T-helper 2 cell treated with Interferon-gamma antibody and Interleukin-4, amounts not matched to agents 100 ng/mL and 5 ng/mL, for 36 hours (primary cell): Measurements from ENCODE around the gene PSMA2. TPM values are rescaled to one million over a fixed set of nuclear protein-coding genes. Genes with fewer than 3 reads are reported as not detected.

Experiments
- intact Hi-C: fragments of 100-400 bp; cut with micrococcal nuclease; formaldehyde crosslinking; loops from one replicate; pipeline ENCODE4 v1.15.1; 2023
- total RNA-seq: library from RNA; stranded (reverse); gene quantifications from 2 replicates; pipeline ENCODE4 v1.2.3, GENCODE V29; 2022

PSMA2 gene
- total RNA-seq, 1 donor from 2014 or later = 154 TPM

DNA sequence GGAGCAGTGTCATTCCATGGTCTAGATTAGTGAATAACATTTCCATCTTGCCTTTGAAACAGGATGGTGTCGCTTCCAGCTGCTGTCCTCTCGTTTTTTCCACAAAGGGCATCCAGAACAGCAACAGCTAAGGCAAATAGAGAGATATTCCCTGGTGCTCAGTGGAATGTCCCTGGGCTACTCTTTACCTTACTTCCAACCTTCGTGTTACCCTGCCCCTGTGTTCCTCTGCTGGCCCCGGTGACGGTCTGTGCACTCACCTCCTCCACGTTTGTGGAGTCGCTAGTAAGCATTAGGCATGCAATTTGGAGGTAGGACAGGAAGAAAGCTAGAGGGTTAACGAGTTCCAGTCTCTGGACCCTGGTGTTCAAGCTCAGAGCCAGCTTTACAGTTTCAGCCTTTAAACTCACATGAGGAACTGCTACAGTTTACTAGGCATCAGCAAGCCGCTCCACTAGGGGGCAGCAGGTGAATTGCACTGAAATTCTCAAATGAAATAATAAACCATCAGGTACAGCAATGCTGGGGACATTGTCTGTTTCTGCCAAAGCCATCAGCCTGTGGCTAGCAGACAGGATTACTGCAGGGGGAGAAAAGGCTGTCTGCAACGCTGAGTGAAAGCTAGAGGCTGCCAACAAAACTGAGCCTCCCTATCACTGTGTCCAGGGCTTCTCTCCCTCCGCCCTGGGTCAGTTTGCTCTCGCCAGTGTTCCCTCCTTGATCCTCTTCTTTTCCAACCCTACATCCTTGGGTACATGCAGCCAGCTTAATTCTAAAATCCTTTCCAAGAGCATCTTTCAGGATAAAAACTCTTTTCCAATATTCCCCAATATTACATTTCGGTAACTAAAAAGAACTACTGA lies 9.2 kb upstream of the PSMA2 start:
- intact Hi-C loops = loop anchor here (1.0 to 10.0 kb wide), 6 partner anchors 64 to 898 kb away; no protein-coding TSS in a partner anchor

DNA sequence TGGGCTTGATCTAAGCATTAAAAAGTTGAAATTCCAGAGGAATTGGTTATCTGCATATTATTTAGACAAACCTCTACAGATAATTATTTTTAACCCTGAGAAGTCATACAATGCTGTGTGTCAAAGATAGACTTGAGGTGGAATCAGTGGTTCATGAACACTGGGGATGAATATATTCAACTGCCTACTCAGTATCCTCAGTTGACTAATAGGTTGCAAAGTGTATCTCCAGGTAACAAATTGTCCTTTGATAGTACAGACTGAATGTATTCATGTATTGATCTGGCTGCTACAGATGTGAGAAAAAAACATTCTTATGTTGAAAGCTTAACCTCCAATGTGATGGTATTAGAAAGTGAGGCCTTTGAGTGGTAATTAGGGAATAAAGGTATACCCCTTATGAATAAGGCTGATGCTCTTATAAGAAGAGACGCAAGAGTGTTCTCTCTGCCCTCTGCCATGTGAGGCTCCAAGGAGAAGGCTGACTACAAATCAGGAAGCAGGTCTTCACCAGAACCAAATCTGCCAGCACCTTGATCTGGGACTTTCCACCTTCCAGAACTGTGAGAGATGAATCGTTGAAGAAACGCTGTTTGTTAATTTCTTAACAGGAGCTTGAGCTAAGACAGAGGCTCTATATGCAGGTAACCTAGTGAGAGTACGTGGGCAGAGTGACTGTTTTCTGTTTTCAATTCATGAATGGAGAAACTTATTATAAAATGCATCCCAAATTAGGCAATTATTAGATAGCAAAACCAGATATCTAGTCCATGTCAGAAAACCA lies 7.7 kb upstream of the PSMA2 start:
- intact Hi-C loops = loop anchor here (2.0 to 10.0 kb wide), 3 partner anchors 65 to 899 kb away; no protein-coding TSS in a partner anchor

DNA sequence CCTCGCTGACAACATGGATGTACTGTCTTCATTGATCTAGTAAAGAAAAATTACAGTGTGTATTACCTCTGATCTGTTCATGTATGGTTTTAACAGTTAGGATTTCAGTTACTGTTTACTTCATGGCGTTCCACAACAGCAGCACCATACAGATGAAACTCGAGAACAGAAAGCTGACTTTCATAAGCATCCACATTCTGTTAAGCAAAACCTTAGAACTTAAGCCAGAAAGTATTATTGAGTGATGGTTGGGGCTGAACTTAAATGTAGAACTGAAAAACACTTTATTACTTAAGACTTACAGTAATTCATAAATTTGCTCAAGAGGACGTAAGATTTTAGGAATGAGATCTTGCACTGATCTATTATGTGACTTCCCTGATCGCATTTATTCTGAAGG lies 3.9 kb upstream of the PSMA2 start:
- intact Hi-C loops = no loop called here

DNA sequence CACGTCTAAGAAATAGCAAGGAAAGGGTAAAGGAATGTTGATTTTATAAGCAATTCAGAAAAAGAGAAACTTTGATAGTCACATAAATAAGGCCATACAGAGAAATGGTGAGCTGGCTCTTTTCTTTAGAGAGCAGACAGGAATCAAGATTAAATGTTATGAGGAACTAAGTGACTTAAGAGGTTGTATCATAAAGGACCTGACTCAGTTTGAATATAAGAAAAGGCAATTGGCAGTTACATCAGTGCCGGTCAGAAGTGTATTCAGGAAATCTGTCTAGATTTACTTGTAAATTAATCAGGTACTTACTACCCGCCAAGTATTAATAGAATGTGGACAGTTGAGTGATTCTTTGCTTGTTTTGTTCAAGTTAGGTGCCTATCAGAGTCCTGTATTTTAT lies 2.3 kb upstream of the PSMA2 start:
- intact Hi-C loops = loop anchor here (5.0 kb wide), 1 partner anchor 793 kb away; the partner anchor contains the start of gene COA1

DNA sequence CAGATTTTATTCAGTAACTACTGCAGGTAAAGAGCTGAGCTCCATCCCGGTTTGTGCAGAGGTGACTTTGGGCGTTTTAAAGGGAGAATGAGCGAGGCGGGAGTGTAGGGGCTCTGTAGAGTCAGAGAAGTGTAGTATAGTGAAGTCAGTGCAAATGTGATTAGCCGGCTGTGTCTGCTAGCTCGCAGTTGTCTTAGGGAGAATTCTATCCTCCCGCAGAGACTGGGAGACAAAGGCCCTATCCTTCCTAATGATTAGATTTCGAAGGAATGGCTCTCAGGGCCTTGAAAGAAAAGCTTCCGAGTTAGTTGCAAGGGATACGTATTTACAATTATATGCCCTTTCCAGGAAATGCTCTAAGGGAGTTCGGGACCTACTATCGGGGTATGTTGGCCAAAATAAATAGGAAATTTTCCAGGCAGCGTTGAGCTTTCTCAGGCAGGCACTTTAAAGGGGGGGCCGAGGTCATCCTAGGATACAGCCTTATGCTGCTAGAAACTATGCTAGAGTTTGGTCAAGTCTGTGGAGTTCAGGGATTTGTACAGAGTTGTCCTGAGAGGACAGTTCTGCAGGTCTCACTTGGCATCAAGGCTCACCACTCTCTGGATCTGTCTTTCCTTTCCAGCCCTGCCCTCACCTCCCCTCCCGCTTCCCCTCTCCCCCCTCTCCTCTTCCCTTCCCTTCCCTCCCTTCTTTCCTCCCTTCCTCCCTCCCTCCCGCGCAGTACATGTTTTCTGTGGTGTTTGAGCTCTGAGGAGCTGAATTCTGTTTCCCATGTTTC lies 1.0 kb upstream of the PSMA2 start:
- intact Hi-C loops = loop anchor here (1.0 to 5.0 kb wide), 5 partner anchors 13 to 794 kb away; partner anchors contain the start of genes C7orf25, COA1 and STK17A

DNA sequence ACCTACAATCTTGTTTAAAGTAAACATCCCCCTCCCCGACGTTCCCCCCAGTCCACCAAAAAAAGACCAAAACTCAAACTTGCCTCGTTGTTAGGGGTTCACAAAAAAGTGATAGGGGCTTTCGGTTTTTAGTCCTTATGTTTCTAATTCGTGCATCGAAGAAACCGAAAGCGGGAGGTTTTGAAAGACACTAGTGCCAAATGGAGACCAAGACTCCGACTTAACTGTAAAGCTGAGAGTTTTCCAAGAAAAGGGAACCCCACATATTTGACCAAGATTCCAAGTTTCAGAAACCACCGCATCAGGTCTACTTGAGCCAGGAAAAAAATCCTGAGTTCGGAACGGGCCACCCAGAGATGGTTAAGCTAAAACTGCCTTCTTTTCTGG lies 534 bp downstream of the PSMA2 start:
- intact Hi-C loops = loop anchor here (5.0 kb wide), 1 partner anchor 796 kb away; the partner anchor contains the start of gene COA1

DNA sequence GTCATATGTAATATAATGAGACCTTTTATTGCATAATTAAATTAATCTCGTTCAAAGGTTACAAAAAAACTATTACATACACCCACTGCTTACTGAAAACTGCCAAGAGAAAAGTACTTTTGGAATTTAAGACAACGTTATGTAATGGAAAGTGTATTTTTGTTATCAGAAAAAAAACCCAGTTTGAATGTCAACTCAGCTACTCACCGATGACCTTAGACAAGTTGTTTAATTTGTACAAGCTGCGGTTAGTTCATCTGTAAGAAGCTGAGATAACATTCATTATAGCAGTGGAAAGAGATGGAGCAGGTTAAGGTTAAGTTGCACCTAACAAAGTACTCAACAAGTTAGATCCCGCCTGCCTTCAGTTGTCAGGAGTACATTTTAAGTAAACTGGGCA lies 1.1 kb downstream of the PSMA2 start:
- intact Hi-C loops = loop anchor here (5.0 kb wide), 1 partner anchor 796 kb away; the partner anchor contains the start of gene COA1

DNA sequence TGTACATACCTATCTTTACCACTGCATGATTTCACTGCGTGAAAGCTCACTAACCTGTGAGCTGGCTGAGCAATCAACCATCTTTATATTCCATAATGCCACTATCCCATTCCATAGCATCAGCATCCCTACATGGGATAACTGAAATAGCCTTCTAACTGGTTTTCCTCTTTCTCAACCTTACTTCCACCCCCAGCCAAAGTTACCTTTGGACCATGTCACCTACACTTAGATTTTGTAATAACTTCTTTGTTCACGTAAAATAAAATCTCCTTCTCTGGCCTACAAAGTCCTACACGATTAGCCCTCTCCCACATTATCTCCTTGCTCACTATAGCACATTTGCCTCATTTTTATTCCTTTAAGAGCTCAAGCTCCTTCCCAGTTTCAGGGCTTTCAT lies 2.5 kb downstream of the PSMA2 start:
- intact Hi-C loops = no loop called here

DNA sequence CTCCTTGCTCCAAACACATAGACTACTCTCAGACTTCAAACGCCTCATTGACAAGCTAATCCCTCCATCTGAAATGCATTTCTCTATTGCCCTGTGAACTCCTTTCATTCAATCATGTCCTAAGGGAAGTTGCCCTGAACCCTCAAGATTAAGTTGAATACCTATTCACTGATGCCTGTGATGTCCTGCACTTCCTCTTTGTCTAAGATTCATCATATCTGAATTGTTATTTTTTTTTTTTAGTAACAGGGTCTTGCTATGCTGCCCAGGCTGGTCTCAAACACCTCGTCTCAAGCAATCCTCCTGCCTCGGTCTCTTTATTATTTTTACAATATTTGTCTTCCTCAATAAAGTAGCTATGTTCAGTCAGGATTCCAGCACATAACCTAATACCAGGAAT lies 3.2 kb downstream of the PSMA2 start:
- intact Hi-C loops = no loop called here

DNA sequence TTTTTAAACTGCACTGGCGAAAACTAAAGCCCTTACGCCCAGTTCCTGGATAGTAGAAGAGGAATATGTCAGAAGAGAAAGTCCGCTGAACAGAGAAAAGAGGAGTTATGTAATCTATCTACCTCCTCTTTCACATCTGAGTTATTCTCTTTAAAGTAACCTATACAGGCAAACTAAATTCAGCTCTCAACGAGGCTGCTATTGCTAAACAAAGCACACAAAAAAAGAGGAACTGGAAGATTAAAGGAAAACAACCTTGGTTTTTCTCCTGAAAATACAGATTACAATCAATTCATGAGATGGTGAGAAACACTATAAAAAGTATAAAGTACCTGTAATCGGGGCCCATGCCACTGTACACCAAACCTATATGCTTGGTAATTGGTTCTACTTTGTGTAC lies 5.8 kb downstream of the PSMA2 start:
- intact Hi-C loops = no loop called here

DNA sequence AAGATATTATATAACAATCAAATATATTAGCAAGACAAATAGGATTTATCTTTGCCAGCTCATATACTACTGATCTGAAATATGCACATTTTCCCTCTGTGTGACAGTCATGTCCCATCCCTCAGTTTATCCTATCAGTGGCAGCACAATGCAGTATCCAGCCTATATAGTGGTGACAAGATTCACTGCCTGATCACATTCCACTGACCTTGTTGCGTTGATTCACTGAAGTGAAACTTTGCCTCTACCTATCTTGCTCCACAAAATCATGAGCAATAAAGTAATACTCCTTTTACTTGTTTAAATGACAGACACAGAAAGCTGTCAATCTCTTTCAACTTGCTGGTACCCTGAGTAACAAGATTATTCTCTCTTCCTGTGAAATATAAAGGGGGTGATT lies 6.3 kb downstream of the PSMA2 start:
- intact Hi-C loops = no loop called here

DNA sequence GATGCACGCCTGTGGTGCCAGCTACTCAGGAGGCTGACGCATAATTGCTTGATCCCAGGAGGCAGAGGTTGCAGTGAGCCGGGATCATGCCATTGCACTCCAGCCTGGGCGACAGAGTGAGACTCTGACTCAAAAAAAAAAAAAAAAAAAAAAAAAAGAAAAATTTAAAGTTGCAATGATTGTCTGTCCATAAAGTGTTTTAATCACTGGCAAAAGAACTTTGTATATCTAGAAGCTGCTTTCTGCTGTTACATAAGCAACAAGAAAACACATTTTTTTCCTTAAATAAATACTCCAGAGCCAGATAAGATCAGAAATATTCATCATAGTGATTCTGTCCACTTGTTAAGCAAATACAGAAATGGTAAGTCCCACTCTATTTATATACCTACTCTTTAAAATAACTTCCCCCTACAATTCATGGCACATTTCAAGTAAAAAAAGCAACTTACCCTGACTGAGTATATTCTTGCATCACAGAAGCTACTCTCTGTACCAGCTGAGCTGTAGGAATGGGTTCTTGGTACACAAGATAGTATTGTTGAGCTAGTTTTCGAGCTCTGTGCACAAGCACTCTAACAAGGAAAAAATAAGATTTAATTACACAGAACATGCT lies 7.6 kb downstream of the PSMA2 start:
- intact Hi-C loops = no loop called here

DNA sequence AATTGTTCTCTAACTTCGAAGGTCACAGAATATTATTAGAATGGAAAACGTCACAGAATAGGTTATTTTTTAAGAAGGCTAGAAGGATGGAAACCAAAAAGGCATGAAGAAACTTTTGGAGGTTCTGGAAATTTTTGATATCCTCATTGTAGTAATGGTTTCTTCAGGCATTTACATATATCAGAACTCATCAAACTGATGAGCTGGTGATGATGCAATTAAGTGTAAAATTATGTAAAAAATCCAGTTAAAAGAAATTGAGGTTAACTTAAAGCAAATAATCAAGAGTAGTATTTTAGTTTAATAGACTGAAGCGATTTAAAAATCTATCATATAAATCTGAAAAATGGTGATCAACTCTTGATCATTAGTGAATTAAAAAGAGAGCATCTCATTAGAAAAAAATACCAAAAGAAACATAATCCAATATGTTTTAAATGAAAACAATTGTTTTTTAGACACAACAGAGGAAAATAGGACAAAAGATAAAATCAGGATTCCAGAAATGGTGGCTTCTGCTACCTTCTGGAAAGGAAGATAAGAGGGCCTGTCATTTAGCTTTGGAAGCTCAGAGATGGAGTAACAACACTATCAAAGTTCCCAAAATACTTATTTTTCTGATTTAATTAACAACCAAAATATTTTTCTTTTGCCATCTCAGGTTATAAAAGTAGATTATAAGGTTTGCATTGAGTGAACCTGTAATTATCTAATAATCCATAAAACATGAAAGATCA lies 9.8 kb downstream of the PSMA2 start:
- intact Hi-C loops = no loop called here

DNA sequence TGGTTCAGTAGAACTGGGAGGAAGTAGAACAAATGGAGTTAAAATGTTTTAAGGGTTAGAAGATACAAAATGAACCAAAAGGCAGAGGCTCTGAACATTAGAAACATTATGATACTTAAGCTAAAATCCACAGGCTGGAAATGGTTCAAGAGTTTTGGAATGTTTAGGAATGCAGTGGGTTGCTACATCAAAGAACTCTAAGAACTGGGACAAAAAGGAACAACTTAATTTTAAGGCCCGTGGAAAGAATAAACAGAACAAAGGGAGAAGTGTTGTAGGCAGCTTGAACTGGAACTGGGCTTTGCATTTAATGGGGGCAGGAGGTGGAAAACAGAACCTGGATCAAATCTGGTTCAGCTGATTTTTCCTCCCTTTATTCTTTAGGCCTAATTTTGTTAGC lies 16.6 kb downstream of the PSMA2 start:
- intact Hi-C loops = no loop called here

DNA sequence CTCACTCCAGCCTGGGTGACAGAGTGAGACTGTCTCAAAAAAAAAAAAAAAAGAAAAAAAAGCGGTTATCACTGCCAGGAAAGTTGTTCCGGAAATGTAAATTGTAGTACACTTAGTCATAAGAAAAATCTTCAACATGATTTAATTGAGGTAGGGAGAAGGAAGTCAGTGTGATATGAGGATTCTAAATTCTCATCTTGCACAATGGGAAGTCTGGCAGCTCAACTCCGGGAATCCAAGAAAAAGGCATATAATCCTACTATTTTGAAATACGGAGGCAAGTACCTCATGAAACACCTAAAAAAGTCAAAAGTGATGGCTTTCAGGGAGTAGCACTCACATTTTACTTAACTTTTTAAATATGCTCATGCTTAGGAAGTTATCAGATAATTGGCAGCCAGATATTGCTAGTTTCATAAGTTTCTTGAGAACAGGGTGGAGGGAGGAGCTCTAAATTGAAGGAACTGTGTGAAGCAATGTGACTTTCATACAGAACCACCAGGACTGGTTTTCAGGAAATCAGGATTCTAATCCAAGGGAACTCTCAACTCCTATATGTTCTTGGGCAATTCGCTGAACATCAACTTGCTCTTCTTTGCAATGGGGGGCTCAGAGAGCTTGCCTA lies 17.4 kb downstream of the PSMA2 start:
- intact Hi-C loops = loop anchor here (5.0 kb wide), 1 partner anchor 33 kb away; no protein-coding TSS in a partner anchor

DNA sequence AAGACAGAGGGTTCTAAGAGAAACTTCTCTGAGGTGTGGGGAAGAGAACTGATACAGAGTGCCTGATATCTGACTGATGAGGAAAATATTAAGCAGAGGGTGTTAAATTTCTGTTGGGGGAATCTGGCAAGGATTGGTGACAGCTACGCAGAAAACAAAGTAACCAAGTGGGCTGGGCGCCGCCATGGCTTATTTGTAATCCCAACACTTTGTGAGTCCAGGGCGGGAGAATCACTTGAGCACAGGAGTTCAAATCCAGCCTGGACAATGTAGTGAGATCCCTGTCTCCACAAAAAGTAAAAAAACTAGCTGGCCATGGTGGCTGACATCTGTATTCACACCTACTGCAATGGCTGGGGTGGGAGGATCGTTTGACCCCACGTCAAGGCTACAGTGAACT lies 18.0 kb downstream of the PSMA2 start:
- intact Hi-C loops = loop anchor here (5.0 kb wide), 1 partner anchor 33 kb away; no protein-coding TSS in a partner anchor

DNA sequence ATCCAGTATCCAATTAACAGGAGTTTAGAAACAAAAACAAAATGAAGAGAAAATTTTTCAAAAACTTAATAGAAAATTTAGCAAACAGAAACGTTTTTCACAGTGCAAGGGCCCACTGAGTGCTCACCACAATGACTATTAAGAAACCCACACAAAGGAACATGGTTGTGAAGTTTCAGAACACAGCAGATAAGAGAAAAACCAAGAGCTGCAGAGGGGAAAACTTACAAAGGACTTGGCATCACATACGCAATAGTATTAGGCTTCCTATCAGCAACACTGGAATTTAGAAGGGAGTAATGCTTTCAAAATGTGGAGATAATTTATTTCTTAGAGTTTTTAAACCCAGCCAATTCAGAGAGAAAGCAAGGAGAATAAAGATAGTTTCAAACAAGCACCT lies 18.4 kb downstream of the PSMA2 start:
- intact Hi-C loops = loop anchor here (5.0 kb wide), 1 partner anchor 34 kb away; no protein-coding TSS in a partner anchor

DNA sequence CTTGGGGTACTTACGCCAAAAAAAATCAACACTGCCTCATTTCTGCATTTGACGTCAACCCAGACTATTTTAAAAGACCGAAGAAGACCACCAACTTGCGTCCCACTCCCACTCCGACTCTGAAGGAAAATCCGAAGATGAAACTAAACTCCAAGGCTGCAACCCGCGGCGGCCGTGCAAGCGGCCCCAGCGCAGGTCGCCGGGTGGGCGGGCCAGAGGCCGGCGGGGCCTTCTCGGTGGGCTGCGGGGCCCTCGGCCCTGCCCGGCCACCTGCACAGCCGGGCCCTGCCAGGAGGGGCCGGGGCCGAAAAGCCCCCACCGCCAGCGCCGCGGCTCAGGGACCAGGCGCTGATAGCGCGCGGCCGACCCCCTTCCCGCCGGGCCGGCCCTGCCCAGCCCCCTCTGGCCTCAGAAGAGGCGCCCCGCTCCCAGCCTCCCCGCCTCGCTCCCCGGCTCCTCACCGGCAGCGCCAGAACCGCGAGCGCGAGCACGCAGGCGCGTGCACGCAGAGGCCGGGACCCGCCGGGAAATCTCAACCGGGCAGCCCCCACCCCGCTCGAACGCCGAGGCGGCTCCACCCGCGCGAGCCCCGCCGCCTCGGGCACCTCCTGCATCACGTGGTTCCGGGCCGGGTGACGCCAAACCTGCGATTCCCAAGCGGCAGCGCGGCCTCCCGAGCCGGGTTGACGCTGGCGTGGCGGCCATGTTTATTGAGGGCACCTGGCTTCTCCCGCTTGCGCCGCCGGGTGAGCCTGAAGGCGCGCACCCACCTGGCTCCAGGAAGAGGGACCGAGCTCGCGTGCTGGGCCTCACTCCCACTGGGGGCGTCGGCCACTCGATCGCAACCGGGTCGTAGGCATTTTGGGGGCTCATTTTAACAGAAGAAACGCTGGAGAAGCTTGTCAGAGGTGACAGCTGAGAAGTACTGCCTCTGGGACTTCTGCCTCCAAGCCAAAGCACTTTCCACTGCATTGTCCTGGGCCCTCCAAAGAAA lies 20.2 kb downstream of the PSMA2 start, which contains the start of gene C7orf25:
C7orf25 (minus strand) TSS at position 617 of the 994 bp plus-strand sequence. CDS start 1,170 bp downstream, outside the sequence.
- intact Hi-C loops = loop anchor here (1.0 to 5.0 kb wide), 3 partner anchors 21 to 36 kb away; partner anchors contain the start of genes MRPL32 and PSMA2
